ENCODE results near the gene SHANK3.

Gene SHANK3

GRCh38 chr22:50678218-50678650 lies 5.6 kb downstream of the SHANK3 start:
- no peak for DNase-seq (ENCODE audit: low read depth in 2 of 2)

- DNase-seq (ENCODE audit: low read depth in 2 of 2): no peak
Observed at GRCh38 chr22:50678651-50679521, 6.3 kb downstream of the SHANK3 start.

GRCh38 chr22:50683086-50683993 lies 10.7 kb downstream of the SHANK3 start:
- no peak for DNase-seq (ENCODE audit: low read depth in 2 of 2)

GRCh38 chr22:50683994-50684371 lies 11.4 kb downstream of the SHANK3 start:
- no peak for DNase-seq (ENCODE audit: low read depth in 2 of 2)

GRCh38 chr22:50684501-50684900 lies 11.9 kb downstream of the SHANK3 start:
- DNase-seq (ENCODE audit: low read depth in 2 of 2): no peak

GRCh38 chr22:50684986-50685385 lies 12.4 kb downstream of the SHANK3 start:
- no peak for DNase-seq (ENCODE audit: low read depth in 2 of 2)

- no peak for DNase-seq (ENCODE audit: low read depth in 2 of 2)
Observed at GRCh38 chr22:50686794-50687193, 14.2 kb downstream of the SHANK3 start.

- no peak for DNase-seq (ENCODE audit: low read depth in 2 of 2)
Observed at GRCh38 chr22:50687829-50688228, 15.2 kb downstream of the SHANK3 start.

GRCh38 chr22:50688448-50688847 lies 15.8 kb downstream of the SHANK3 start:
- DNase-seq (ENCODE audit: low read depth in 2 of 2): no peak

- DNase-seq (ENCODE audit: low read depth in 2 of 2): no peak
Observed at GRCh38 chr22:50691521-50691920, 18.9 kb downstream of the SHANK3 start.

GRCh38 chr22:50693462-50693861 lies 20.8 kb downstream of the SHANK3 start:
- DNase-seq (ENCODE audit: low read depth in 2 of 2): no peak

- no peak for DNase-seq (ENCODE audit: low read depth in 2 of 2)
Observed at GRCh38 chr22:50694099-50694605, 21.5 kb downstream of the SHANK3 start.

GRCh38 chr22:50694766-50695420 lies 22.3 kb downstream of the SHANK3 start:
- DNase-seq (ENCODE audit: low read depth in 2 of 2): no peak

- DNase-seq (ENCODE audit: low read depth in 2 of 2): no peak
Observed at GRCh38 chr22:50695421-50696250, 23.0 kb downstream of the SHANK3 start.

- DNase-seq (ENCODE audit: low read depth in 2 of 2): no peak
Observed at GRCh38 chr22:50696251-50696798, 23.7 kb downstream of the SHANK3 start.

- no peak for DNase-seq (ENCODE audit: low read depth in 2 of 2)
Observed at GRCh38 chr22:50696799-50697561, 24.4 kb downstream of the SHANK3 start.

- DNase-seq (ENCODE audit: low read depth in 2 of 2): no peak
Observed at GRCh38 chr22:50697667-50698506, 25.3 kb downstream of the SHANK3 start.

- no peak for DNase-seq (ENCODE audit: low read depth in 2 of 2)
Observed at GRCh38 chr22:50698546-50698945, 25.9 kb downstream of the SHANK3 start.

All from activated CD4-positive, alpha-beta T cell treated with anti-CD3 and anti-CD28 coated beads for 24 hours (primary cell).